CD14-positive monocyte (primary cell): ENCODE results near the gene NUP93. TPM values are rescaled to one million over a fixed set of nuclear protein-coding genes. Genes with fewer than 3 reads are reported as not detected.

Experiments used
- DNase-seq, 3 donors: peaks; one replicate each; pipeline ENCODE4 v3.0.0-alpha.2; 2011 to 2022
- H2AFZ ChIP-seq: 2 replicates; pipeline ENCODE4 v1.6.0; 2012; ENCODE audit warnings: mild to moderate bottlenecking, low read depth, low read length, inconsistent platforms; ENCODE audit not compliant: insufficient read depth, poor library complexity, severe bottlenecking
- H3K27ac ChIP-seq, 2 donors: 1 replicate in 1 of 2; 2 replicates in 1 of 2; pipeline ENCODE4 v1.5.1; 2012 to 2013; ENCODE audit warnings: low read length in 2 of 2, control low read depth in 1 of 2, inconsistent platforms in 1 of 2, low read depth in 1 of 2, mild to moderate bottlenecking in 1 of 2
- H3K27me3 ChIP-seq, 2 donors: one replicate each; pipeline versions ENCODE4 v1.6.0 to v1.6.1; 2011 to 2013; ENCODE audit warnings: low read length in 2 of 2; ENCODE audit not compliant: control insufficient read depth in 2 of 2, insufficient read depth in 2 of 2
- H3K36me3 ChIP-seq, 2 donors: replicated peaks in 1 of 2; 1 replicate in 1 of 2; 2 replicates in 1 of 2; pipeline versions ENCODE4 v1.5.1 to v1.6.1; 2012 to 2013; ENCODE audit warnings: low read length in 2 of 2, control low read depth in 1 of 2, inconsistent platforms in 1 of 2, mild to moderate bottlenecking in 1 of 2; ENCODE audit not compliant: insufficient read depth in 2 of 2, control insufficient read depth in 1 of 2
- H3K4me1 ChIP-seq, 2 donors: 1 replicate in 1 of 2; 2 replicates in 1 of 2; pipeline versions ENCODE4 v1.5.1 to v1.6.1; 2012 to 2013; ENCODE audit warnings: low read length in 2 of 2, control low read depth in 1 of 2, inconsistent platforms in 1 of 2, mild to moderate bottlenecking in 1 of 2, moderate library complexity in 1 of 2; ENCODE audit not compliant: insufficient read depth in 2 of 2, control insufficient read depth in 1 of 2
- H3K4me2 ChIP-seq: replicated peaks from 2 replicates; pipeline ENCODE3; 2012; ENCODE audit warnings: low read length, moderate library complexity, mild to moderate bottlenecking; ENCODE audit not compliant: poor library complexity, severe bottlenecking; ENCODE audit errors: extremely low read depth
- H3K4me3 ChIP-seq, 3 experiments: fragments of 200-600 bp in 1 of 3; sonication (generic) in 1 of 3; replicated peaks in 1 of 3; 1 replicate in 2 of 3; 2 replicates in 1 of 3; pipeline ENCODE4 v1.5.1; 2011 to 2013; ENCODE audit warnings: low read length in 3 of 3, mild to moderate bottlenecking in 3 of 3, control low read depth in 2 of 3, low read depth in 2 of 3, inconsistent platforms in 1 of 3, moderate library complexity in 1 of 3
- H3K79me2 ChIP-seq: 2 replicates; pipeline ENCODE4 v1.6.0; 2012; ENCODE audit warnings: mild to moderate bottlenecking, control low read depth, inconsistent platforms, low read length, moderate library complexity; ENCODE audit not compliant: insufficient read depth
- H3K9ac ChIP-seq: 2 replicates; pipeline ENCODE4 v1.6.0; 2017; ENCODE audit warnings: low read length, mild to moderate bottlenecking; ENCODE audit not compliant: insufficient read depth, poor library complexity, severe bottlenecking
- H3K9me3 ChIP-seq, 2 donors: replicated peaks in 1 of 2; 1 replicate in 1 of 2; 2 replicates in 1 of 2; pipeline versions ENCODE4 v1.5.1 to v1.6.1; 2012 to 2013; ENCODE audit warnings: low read length in 2 of 2, control low read depth in 1 of 2; ENCODE audit not compliant: control insufficient read depth in 1 of 2, insufficient read depth in 1 of 2
- H4K20me1 ChIP-seq: 2 replicates; pipeline ENCODE4 v1.6.0; 2012; ENCODE audit warnings: mild to moderate bottlenecking, low read length, control low read depth, moderate library complexity; ENCODE audit not compliant: insufficient read depth
- H3K27ac Mint-ChIP-seq, 7 donors: one replicate each; pipeline ENCODE4 v1.8.0; 2020; ENCODE audit warnings: mild to moderate bottlenecking in 7 of 7, mixed read lengths in 7 of 7, moderate library complexity in 6 of 7, inconsistent platforms in 2 of 7
- H3K27me3 Mint-ChIP-seq, 3 donors: one replicate each; pipeline ENCODE4 v1.8.0; 2021 to 2022; ENCODE audit warnings: low read depth in 3 of 3, mild to moderate bottlenecking in 3 of 3, mixed read lengths in 3 of 3, moderate library complexity in 3 of 3, inconsistent platforms in 1 of 3
- H3K36me3 Mint-ChIP-seq, 2 donors: one replicate each; pipeline ENCODE4 v1.8.0; 2020; ENCODE audit warnings: mixed read lengths in 2 of 2, inconsistent platforms in 1 of 2, mild to moderate bottlenecking in 1 of 2
- H3K4me1 Mint-ChIP-seq: one replicate; pipeline ENCODE4 v1.8.0; 2020; ENCODE audit warnings: mild to moderate bottlenecking, mixed read lengths
- H3K4me3 Mint-ChIP-seq, 2 donors: one replicate each; pipeline ENCODE4 v1.8.0; 2020; ENCODE audit warnings: mild to moderate bottlenecking in 2 of 2, mixed read lengths in 2 of 2, moderate library complexity in 1 of 2
- H3K9me3 Mint-ChIP-seq, 7 donors: one replicate each; pipeline ENCODE4 v1.8.0; 2020 to 2022; ENCODE audit warnings: mixed read lengths in 7 of 7, mild to moderate bottlenecking in 6 of 7, moderate library complexity in 6 of 7, inconsistent platforms in 2 of 7
- WGBS: methylation state at CpG from one replicate; pipeline ENCODE4 v1.1.5; 2013; ENCODE audit warnings: missing lambda C conversion rate; ENCODE audit not compliant: insufficient coverage; 5-methylcytosine and 5-hydroxymethylcytosine counted together
- intact Hi-C, 2 donors: fragments of 100-400 bp; cut with micrococcal nuclease; formaldehyde crosslinking; loops; one replicate each; pipeline versions ENCODE4 v1.15.0 to v1.15.1; 2023
- polyA plus RNA-seq, 3 donors: library from polyadenylated mRNA; depleted of rRNA in 1 of 3; unstranded in 2 of 3; stranded (reverse) in 1 of 3; fragments of 300-500 nt in 2 of 3; fragments of >200 nt in 1 of 3; fragmentation: Illumina TruSeq in 2 of 3; gene quantifications; 1 replicate in 2 of 3; 2 replicates in 1 of 3; pipeline ENCODE4 v1.2.3, GENCODE V29; 2012 to 2021
- TF ChIP-seq, protein P1 (sequence below): fragments of 200-600 bp; IDR thresholded peaks from one replicate; pipeline ENCODE4 v1.8.0; 2022; ENCODE audit warnings: antibody characterized with exemption, mild to moderate bottlenecking

Gene NUP93
- polyA plus RNA-seq, 3 donors: 46.6 to 77.7 (median 59.4) TPM

DNA sequence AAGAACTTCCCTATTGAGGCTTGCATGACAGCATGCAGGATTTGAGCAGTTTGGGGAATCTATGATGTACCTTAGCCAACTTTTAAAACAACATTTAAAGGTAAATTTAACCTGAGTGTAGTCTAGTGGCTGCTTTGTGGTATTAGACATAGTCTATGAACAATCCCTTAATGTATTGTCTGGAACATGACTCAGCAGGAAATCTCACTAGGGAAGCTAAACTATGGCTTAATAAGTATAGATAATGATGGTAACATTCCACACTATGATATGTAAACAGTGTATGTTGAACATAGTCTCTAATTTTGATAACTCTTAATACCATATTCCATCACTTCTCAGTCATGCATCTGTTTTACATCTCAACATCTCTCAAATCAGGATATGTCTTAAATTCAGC lies 83.0 kb downstream of the NUP93 start:
- H3K27ac Mint-ChIP-seq: no peak overlapping the region
- Histone ChIP-seq H3K27me3 (no peaks in the 10 kb centered on the region), H3K4me3 (no peak overlapping the region), H3K36me3 (peaks cover 6 to 34% of the 10 kb centered on the region in 2 donors), H2AFZ (no peak overlapping the region), H3K79me2 (no peaks in the 10 kb centered on the region), H3K4me2 (no peak overlapping the region), H3K4me1 (peaks cover 0 to 4% of the 10 kb centered on the region in 2 donors), H3K27ac (no peak overlapping the region), H4K20me1 (no peaks in the 10 kb centered on the region), H3K9ac (no peak overlapping the region), H3K9me3 (no peaks in the 10 kb centered on the region)
- H3K9me3 Mint-ChIP-seq: no peaks in the 10 kb centered on the region
- H3K4me1 Mint-ChIP-seq: peaks cover 9% of the 10 kb centered on the region
- no peak overlapping the region for H3K4me3 Mint-ChIP-seq
- intact Hi-C loops: no loop called here
- peaks cover 24 to 31% of the 10 kb centered on the region in 2 donors for H3K36me3 Mint-ChIP-seq
- TF ChIP-seq, protein P1, sequence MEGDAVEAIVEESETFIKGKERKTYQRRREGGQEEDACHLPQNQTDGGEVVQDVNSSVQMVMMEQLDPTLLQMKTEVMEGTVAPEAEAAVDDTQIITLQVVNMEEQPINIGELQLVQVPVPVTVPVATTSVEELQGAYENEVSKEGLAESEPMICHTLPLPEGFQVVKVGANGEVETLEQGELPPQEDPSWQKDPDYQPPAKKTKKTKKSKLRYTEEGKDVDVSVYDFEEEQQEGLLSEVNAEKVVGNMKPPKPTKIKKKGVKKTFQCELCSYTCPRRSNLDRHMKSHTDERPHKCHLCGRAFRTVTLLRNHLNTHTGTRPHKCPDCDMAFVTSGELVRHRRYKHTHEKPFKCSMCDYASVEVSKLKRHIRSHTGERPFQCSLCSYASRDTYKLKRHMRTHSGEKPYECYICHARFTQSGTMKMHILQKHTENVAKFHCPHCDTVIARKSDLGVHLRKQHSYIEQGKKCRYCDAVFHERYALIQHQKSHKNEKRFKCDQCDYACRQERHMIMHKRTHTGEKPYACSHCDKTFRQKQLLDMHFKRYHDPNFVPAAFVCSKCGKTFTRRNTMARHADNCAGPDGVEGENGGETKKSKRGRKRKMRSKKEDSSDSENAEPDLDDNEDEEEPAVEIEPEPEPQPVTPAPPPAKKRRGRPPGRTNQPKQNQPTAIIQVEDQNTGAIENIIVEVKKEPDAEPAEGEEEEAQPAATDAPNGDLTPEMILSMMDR: no peak
- H3K27me3 Mint-ChIP-seq: no peaks in the 10 kb centered on the region
- no peak for DNase-seq

GRCh38 chr16:56814537-56815432 lies 84.9 kb downstream of the NUP93 start:
- no peak overlapping the region for H3K27ac Mint-ChIP-seq
- Histone ChIP-seq H3K9ac (no peak overlapping the region), H2AFZ (no peak overlapping the region), H3K9me3 (no peaks in the 10 kb centered on the region), H3K4me1 (peaks cover 0 to 4% of the 10 kb centered on the region in 2 donors), H4K20me1 (no peaks in the 10 kb centered on the region), H3K4me2 (no peak overlapping the region), H3K4me3 (no peak overlapping the region), H3K79me2 (no peaks in the 10 kb centered on the region), H3K27ac (no peak overlapping the region), H3K36me3 (peaks cover 18 to 47% of the 10 kb centered on the region in 2 donors), H3K27me3 (no peaks in the 10 kb centered on the region)
- TF ChIP-seq, protein P1: no peak
- peaks cover 30 to 33% of the 10 kb centered on the region in 2 donors for H3K36me3 Mint-ChIP-seq
- H3K27me3 Mint-ChIP-seq: no peaks in the 10 kb centered on the region
- DNase-seq: no peak
- intact Hi-C loops: no loop called here
- WGBS: 96% methylated on average over 7 of the region's 9 CpGs
- H3K9me3 Mint-ChIP-seq: no peaks in the 10 kb centered on the region
- peaks cover 9% of the 10 kb centered on the region for H3K4me1 Mint-ChIP-seq
- no peak overlapping the region for H3K4me3 Mint-ChIP-seq
